Neuronal stem cell (in vitro differentiated cells): ENCODE results near the gene MOG. TPM values are rescaled to one million over a fixed set of nuclear protein-coding genes. Genes with fewer than 3 reads are reported as not detected.

ENCODE experiments used
- DNase-seq: peaks from one replicate; pipeline ENCODE4 v3.0.0-alpha.2; 2013; ENCODE audit warnings: low spot score
- H2AFZ ChIP-seq: one replicate; pipeline ENCODE4 v1.6.1; 2013; ENCODE audit warnings: mild to moderate bottlenecking, low read length, inconsistent platforms
- H2AK5ac ChIP-seq: 2 replicates; pipeline ENCODE4 v1.6.1; 2013; ENCODE audit warnings: low read depth, mild to moderate bottlenecking, inconsistent platforms, low read length, moderate library complexity, mixed read lengths
- H2BK120ac ChIP-seq: 2 replicates; pipeline ENCODE4 v1.6.1; 2013; ENCODE audit warnings: low read depth, mild to moderate bottlenecking, inconsistent platforms, low read length, moderate library complexity, mixed read lengths
- H2BK12ac ChIP-seq: one replicate; pipeline ENCODE4 v1.6.1; 2013; ENCODE audit warnings: low read length, inconsistent platforms
- H2BK15ac ChIP-seq: 2 replicates; pipeline ENCODE4 v1.6.1; 2013; ENCODE audit warnings: mild to moderate bottlenecking, low read length, inconsistent platforms, mixed read lengths
- H2BK5ac ChIP-seq: one replicate; pipeline ENCODE4 v1.6.1; 2013; ENCODE audit warnings: inconsistent platforms, mild to moderate bottlenecking, low read length, moderate library complexity
- H3K14ac ChIP-seq: one replicate; pipeline ENCODE4 v1.6.1; 2013; ENCODE audit warnings: low read length, inconsistent platforms
- H3K18ac ChIP-seq: 2 replicates; pipeline ENCODE4 v1.6.1; 2013; ENCODE audit warnings: low read length, inconsistent platforms
- H3K23ac ChIP-seq: 2 replicates; pipeline ENCODE4 v1.6.1; 2013; ENCODE audit warnings: low read depth, mild to moderate bottlenecking, mixed read lengths, low read length, inconsistent platforms; ENCODE audit not compliant: poor library complexity
- H3K27ac ChIP-seq: replicated peaks from 3 replicates; pipeline ENCODE4 v1.5.1; 2013; ENCODE audit warnings: low read length, inconsistent platforms
- H3K27me3 ChIP-seq, 3 experiments: 2 replicates each; pipeline ENCODE4 v1.6.1; 2013; ENCODE audit warnings: low read length in 3 of 3, mild to moderate bottlenecking in 2 of 3, inconsistent platforms in 1 of 3, low read depth in 1 of 3, mixed read lengths in 1 of 3, moderate library complexity in 1 of 3; ENCODE audit not compliant: control insufficient read depth in 3 of 3, insufficient read depth in 3 of 3
- H3K36me3 ChIP-seq, 2 donors: replicated peaks in 1 of 2; 2 replicates each; pipeline ENCODE4 v1.6.1; 2013; ENCODE audit warnings: low read length in 2 of 2; ENCODE audit not compliant: control insufficient read depth in 2 of 2, insufficient read depth in 2 of 2
- H3K4ac ChIP-seq: 2 replicates; pipeline ENCODE4 v1.6.1; 2013; ENCODE audit warnings: inconsistent platforms, mild to moderate bottlenecking, low read length, moderate library complexity
- H3K4me1 ChIP-seq, 2 donors: 1 replicate in 1 of 2; 2 replicates in 1 of 2; pipeline ENCODE4 v1.6.1; 2013; ENCODE audit warnings: low read length in 2 of 2, low read depth in 1 of 2; ENCODE audit not compliant: control insufficient read depth in 2 of 2, insufficient read depth in 1 of 2
- H3K4me2 ChIP-seq: one replicate; pipeline ENCODE4 v1.6.1; 2013; ENCODE audit warnings: mild to moderate bottlenecking, low read length, inconsistent platforms; ENCODE audit not compliant: insufficient read depth, poor library complexity, severe bottlenecking
- H3K4me3 ChIP-seq, 2 donors: 2 replicates each; pipeline ENCODE4 v1.5.1; 2013; ENCODE audit warnings: low read length in 2 of 2, mild to moderate bottlenecking in 2 of 2, inconsistent platforms in 1 of 2, moderate library complexity in 1 of 2
- H3K79me1 ChIP-seq: one replicate; pipeline ENCODE4 v1.6.1; 2013; ENCODE audit warnings: low read depth, mild to moderate bottlenecking, inconsistent platforms, low read length, moderate library complexity
- H3K9ac ChIP-seq: one replicate; pipeline ENCODE4 v1.6.1; 2013; ENCODE audit warnings: mild to moderate bottlenecking, low read depth, low read length, inconsistent platforms; ENCODE audit not compliant: poor library complexity
- H3K9me3 ChIP-seq, 2 donors: replicated peaks in 1 of 2; 2 replicates each; pipeline versions ENCODE3 to v1.6.1; 2013; ENCODE audit warnings: low read length in 2 of 2, mild to moderate bottlenecking in 2 of 2, inconsistent platforms in 1 of 2, low read depth in 1 of 2, mixed read lengths in 1 of 2, moderate library complexity in 1 of 2; ENCODE audit not compliant: control insufficient read depth in 2 of 2, insufficient read depth in 1 of 2
- H4K8ac ChIP-seq: one replicate; pipeline ENCODE4 v1.6.1; 2013; ENCODE audit warnings: low read depth, mild to moderate bottlenecking, inconsistent platforms, low read length, moderate library complexity
- H4K91ac ChIP-seq: one replicate; pipeline ENCODE4 v1.6.1; 2013; ENCODE audit warnings: low read length, low read depth, mild to moderate bottlenecking, inconsistent platforms; ENCODE audit not compliant: poor library complexity
- WGBS, 2 donors: extraction: QIAGEN DNeasy Blood & Tissue Kit; methylation state at CpG; one replicate each; pipeline ENCODE4 v1.1.7; 2013; ENCODE audit warnings: missing lambda C conversion rate in 2 of 2, mixed read lengths in 1 of 2; ENCODE audit not compliant: insufficient read length in 2 of 2, insufficient replicate concordance in 1 of 2; ENCODE audit errors: extremely low coverage in 2 of 2; 5-methylcytosine and 5-hydroxymethylcytosine counted together
- polyA plus RNA-seq, 2 experiments: library from polyadenylated mRNA; stranded (reverse); fragments of 200-250 nt; gene quantifications; one replicate each; pipeline ENCODE4 v1.2.3, GENCODE V29; 2013

The MOG gene
- polyA plus RNA-seq (2013, experiment 1 of 2) = 0.32 TPM
- polyA plus RNA-seq (2013, experiment 2 of 2) = 0.10 TPM

GRCh38 chr6:29656798-29657197 is at the start of gene MOG:
MOG (plus strand) TSS chr6:29657092; CDS start chr6:29657210, 118 bp downstream.
- DNase-seq = no peak
- Histone ChIP-seq H4K8ac (peak within 1 kb of the TSS; percentile 45), H2BK12ac (peak within 1 kb of the TSS; percentile 82), H3K79me1 (no peaks in the 10 kb centered on the region), H3K4ac (no peak within 1 kb of the TSS), H3K4me1 (peaks cover 0 to 6% of the 10 kb centered on the region in 2 donors), H4K91ac (no peak within 1 kb of the TSS), H2AFZ (no peak within 1 kb of the TSS), H3K9me3 (no peaks in the 10 kb centered on the region), H3K27ac (no peak within 1 kb of the TSS), H2BK15ac (no peak within 1 kb of the TSS), H2BK120ac (no peak within 1 kb of the TSS), H3K23ac (no peak within 1 kb of the TSS), H3K9ac (no peak within 1 kb of the TSS), H3K4me3 (no peak within 1 kb of the TSS), H3K27me3 (peaks cover 0 to 30% (median 0%) of the 10 kb centered on the region in 3 experiments), H3K4me2 (no peak within 1 kb of the TSS), H2AK5ac (no peak within 1 kb of the TSS), H3K36me3 (no peaks in the 10 kb centered on the region), H3K18ac (no peak within 1 kb of the TSS), H3K14ac (no peak within 1 kb of the TSS), H2BK5ac (no peak within 1 kb of the TSS)
- no CpG with 5 or more reads among the region's 4 CpGs for WGBS, 2 donors

GRCh38 chr6:29608131-29608530 is 48.8 kb upstream of the MOG start:
- no peak overlapping the region for H3K27ac ChIP-seq
- H3K36me3 ChIP-seq = peaks cover 68 to 99% of the 10 kb centered on the region in 2 donors
- no peak overlapping the region for H2BK120ac ChIP-seq
- H3K18ac ChIP-seq = no peak overlapping the region
- no peak overlapping the region for H2BK12ac ChIP-seq
- H4K91ac ChIP-seq = no peak overlapping the region
- H3K4me2 ChIP-seq = no peak overlapping the region
- H2BK15ac ChIP-seq = no peak overlapping the region
- no peak overlapping the region for H3K4ac ChIP-seq
- H3K4me1 ChIP-seq = peaks cover 6% of the 10 kb centered on the region in 2 donors
- no peak overlapping the region for H3K9ac ChIP-seq
- H3K79me1 ChIP-seq = no peaks in the 10 kb centered on the region
- DNase-seq = no peak
- no peaks in the 10 kb centered on the region for H3K27me3 ChIP-seq
- no peak overlapping the region for H3K23ac ChIP-seq
- no peak overlapping the region for H3K4me3 ChIP-seq
- H3K9me3 ChIP-seq = no peaks in the 10 kb centered on the region
- H4K8ac ChIP-seq = no peak overlapping the region
- H2AFZ ChIP-seq = no peak overlapping the region
- H2BK5ac ChIP-seq = no peak overlapping the region
- no peak overlapping the region for H2AK5ac ChIP-seq
- no peak overlapping the region for H3K14ac ChIP-seq

- Histone ChIP-seq H3K36me3 (peaks cover 59 to 99% of the 10 kb centered on the region in 2 donors), H3K27me3 (no peaks in the 10 kb centered on the region), H2BK12ac (no peak overlapping the region), H3K4ac (no peak overlapping the region), H2BK120ac (no peak overlapping the region), H3K9me3 (no peaks in the 10 kb centered on the region), H2AK5ac (no peak overlapping the region), H3K27ac (no peak overlapping the region), H3K18ac (no peak overlapping the region), H4K91ac (no peak overlapping the region), H3K14ac (no peak overlapping the region), H3K4me2 (no peak overlapping the region), H3K23ac (no peak overlapping the region), H3K4me3 (no peak overlapping the region), H2AFZ (no peak overlapping the region), H3K4me1 (peaks cover 0 to 2% of the 10 kb centered on the region in 2 donors), H3K79me1 (no peaks in the 10 kb centered on the region), H4K8ac (no peak overlapping the region), H2BK15ac (no peak overlapping the region), H2BK5ac (no peak overlapping the region), H3K9ac (no peak overlapping the region)
- no CpG with 5 or more reads among the region's 4 CpGs for WGBS, 2 donors
- no peak for DNase-seq
Measured at GRCh38 chr6:29610540-29610939, 46.4 kb upstream of the MOG start.

- no peak overlapping the region for H3K9ac ChIP-seq
- no peak overlapping the region for H3K18ac ChIP-seq
- peaks cover 50 to 97% of the 10 kb centered on the region in 2 donors for H3K36me3 ChIP-seq
- no peak for DNase-seq
- H4K91ac ChIP-seq = no peak overlapping the region
- H3K27ac ChIP-seq = peak overlapping the region; percentile 16
- no peak overlapping the region for H3K4me2 ChIP-seq
- no peaks in the 10 kb centered on the region for H3K79me1 ChIP-seq
- H3K4ac ChIP-seq = no peak overlapping the region
- no peak overlapping the region for H4K8ac ChIP-seq
- no peak overlapping the region for H2BK15ac ChIP-seq
- WGBS, 2 donors = no CpG with 5 or more reads among the region's 4 CpGs
- no peak overlapping the region for H2AFZ ChIP-seq
- H2BK5ac ChIP-seq = no peak overlapping the region
- H2AK5ac ChIP-seq = no peak overlapping the region
- H3K27me3 ChIP-seq = no peaks in the 10 kb centered on the region
- no peak overlapping the region for H2BK120ac ChIP-seq
- H3K4me3 ChIP-seq = no peak overlapping the region
- no peak overlapping the region for H3K23ac ChIP-seq
- no peaks in the 10 kb centered on the region for H3K9me3 ChIP-seq
- H3K14ac ChIP-seq = no peak overlapping the region
- peaks cover 0 to 2% of the 10 kb centered on the region in 2 donors for H3K4me1 ChIP-seq
- no peak overlapping the region for H2BK12ac ChIP-seq
Measured at GRCh38 chr6:29611426-29611825, 45.5 kb upstream of the MOG start.
